Stimulated activated naive B cell treated with anti-CD40 and anti-IgM and Interleukin-4, amounts not matched to agents 10 μg/mL and 1 μg/mL and 100 μg/mL, for 72 hours (primary cell): Measurements from ENCODE around the gene CTNNBIP1.

Experiments used
- ATAC-seq, 2 donors: fragments of 150-1000 bp; cut with Tn5 transposase; replicated peaks; 2 replicates each; pipeline ENCODE4 v1.10.0; 2021; ENCODE audit warnings: moderate library complexity in 1 of 2
- DNase-seq: peaks from one replicate; pipeline ENCODE4 v3.0.0; 2021
- H3K27ac Mint-ChIP-seq: one replicate; pipeline ENCODE4 v1.8.0; 2022; ENCODE audit warnings: mild to moderate bottlenecking, mixed read lengths
- H3K27me3 Mint-ChIP-seq, 2 donors: one replicate each; pipeline ENCODE4 v1.8.0; 2022; ENCODE audit warnings: mixed read lengths in 2 of 2
- H3K36me3 Mint-ChIP-seq, 2 donors: one replicate each; pipeline ENCODE4 v1.8.0; 2022; ENCODE audit warnings: mixed read lengths in 2 of 2, mild to moderate bottlenecking in 1 of 2
- H3K4me1 Mint-ChIP-seq, 2 donors: one replicate each; pipeline ENCODE4 v1.8.0; 2022; ENCODE audit warnings: mixed read lengths in 2 of 2, mild to moderate bottlenecking in 1 of 2
- H3K4me3 Mint-ChIP-seq, 2 donors: one replicate each; pipeline ENCODE4 v1.8.0; 2022; ENCODE audit warnings: mild to moderate bottlenecking in 2 of 2, mixed read lengths in 2 of 2, moderate library complexity in 1 of 2
- H3K9me3 Mint-ChIP-seq, 2 donors: one replicate each; pipeline ENCODE4 v1.8.0; 2022; ENCODE audit warnings: mixed read lengths in 2 of 2, mild to moderate bottlenecking in 1 of 2

CTNNBIP1 gene

GRCh38 chr1:9848022-9848421 lies 62.0 kb downstream of the CTNNBIP1 start:
- no peak overlapping the region for H3K27ac Mint-ChIP-seq
- no peaks in the 10 kb centered on the region for H3K36me3 Mint-ChIP-seq
- no peak for ATAC-seq
- no peaks in the 10 kb centered on the region for H3K9me3 Mint-ChIP-seq
- no peaks in the 10 kb centered on the region for H3K27me3 Mint-ChIP-seq
- DNase-seq: no peak
- H3K4me3 Mint-ChIP-seq: no peak overlapping the region
- H3K4me1 Mint-ChIP-seq: peaks cover 16 to 35% of the 10 kb centered on the region in 2 donors

- Mint-ChIP-seq H3K36me3 (no peaks in the 10 kb centered on the region), H3K4me3 (no peak overlapping the region), H3K4me1 (peaks cover 16 to 35% of the 10 kb centered on the region in 2 donors), H3K9me3 (no peaks in the 10 kb centered on the region), H3K27ac (no peak overlapping the region), H3K27me3 (no peaks in the 10 kb centered on the region)
- DNase-seq: no peak
- no peak for ATAC-seq
Observed at GRCh38 chr1:9847269-9847668, 62.8 kb downstream of the CTNNBIP1 start.

- no peak overlapping the region for H3K4me3 Mint-ChIP-seq
- ATAC-seq (no peak), DNase-seq (no peak)
- no peak overlapping the region for H3K27ac Mint-ChIP-seq
- H3K4me1 Mint-ChIP-seq: peaks cover 16 to 31% of the 10 kb centered on the region in 2 donors
- no peaks in the 10 kb centered on the region for H3K9me3 Mint-ChIP-seq
- no peaks in the 10 kb centered on the region for H3K27me3 Mint-ChIP-seq
- H3K36me3 Mint-ChIP-seq: no peaks in the 10 kb centered on the region
Observed at GRCh38 chr1:9846611-9847171, 63.4 kb downstream of the CTNNBIP1 start.

- H3K9me3 Mint-ChIP-seq: no peaks in the 10 kb centered on the region
- DNase-seq (no peak), ATAC-seq (no peak)
- no peaks in the 10 kb centered on the region for H3K27me3 Mint-ChIP-seq
- H3K36me3 Mint-ChIP-seq: no peaks in the 10 kb centered on the region
- peaks cover 14 to 23% of the 10 kb centered on the region in 2 donors for H3K4me1 Mint-ChIP-seq
- H3K27ac Mint-ChIP-seq: no peak overlapping the region
- H3K4me3 Mint-ChIP-seq: no peak overlapping the region
Observed at GRCh38 chr1:9845914-9846313, 64.2 kb downstream of the CTNNBIP1 start.

GRCh38 chr1:9844756-9845155 lies 65.3 kb downstream of the CTNNBIP1 start:
- peaks cover 9 to 13% of the 10 kb centered on the region in 2 donors for H3K4me1 Mint-ChIP-seq
- ATAC-seq: no peak
- no peak overlapping the region for H3K27ac Mint-ChIP-seq
- DNase-seq: no peak
- no peaks in the 10 kb centered on the region for H3K36me3 Mint-ChIP-seq
- H3K9me3 Mint-ChIP-seq: no peaks in the 10 kb centered on the region
- no peak overlapping the region for H3K4me3 Mint-ChIP-seq
- H3K27me3 Mint-ChIP-seq: no peaks in the 10 kb centered on the region

GRCh38 chr1:9844106-9844505 lies 66.0 kb downstream of the CTNNBIP1 start:
- H3K27me3 Mint-ChIP-seq: no peaks in the 10 kb centered on the region
- no peak overlapping the region for H3K27ac Mint-ChIP-seq
- H3K4me3 Mint-ChIP-seq: no peak overlapping the region
- no peaks in the 10 kb centered on the region for H3K9me3 Mint-ChIP-seq
- DNase-seq (no peak), ATAC-seq (no peak)
- H3K4me1 Mint-ChIP-seq: peaks cover 4 to 7% of the 10 kb centered on the region in 2 donors
- no peaks in the 10 kb centered on the region for H3K36me3 Mint-ChIP-seq

- peaks cover 2 to 5% of the 10 kb centered on the region in 2 donors for H3K4me1 Mint-ChIP-seq
- ATAC-seq (no peak), DNase-seq (no peak)
- H3K36me3 Mint-ChIP-seq: no peaks in the 10 kb centered on the region
- H3K9me3 Mint-ChIP-seq: no peaks in the 10 kb centered on the region
- H3K4me3 Mint-ChIP-seq: no peak overlapping the region
- H3K27me3 Mint-ChIP-seq: no peaks in the 10 kb centered on the region
- no peak overlapping the region for H3K27ac Mint-ChIP-seq
Observed at GRCh38 chr1:9843576-9843945, 66.5 kb downstream of the CTNNBIP1 start.

- no peak for DNase-seq
- H3K27me3 Mint-ChIP-seq: no peaks in the 10 kb centered on the region
- ATAC-seq: no peak
- no peaks in the 10 kb centered on the region for H3K36me3 Mint-ChIP-seq
- no peak overlapping the region for H3K4me3 Mint-ChIP-seq
- peaks cover 2 to 5% of the 10 kb centered on the region in 2 donors for H3K4me1 Mint-ChIP-seq
- H3K9me3 Mint-ChIP-seq: no peaks in the 10 kb centered on the region
- no peak overlapping the region for H3K27ac Mint-ChIP-seq
Observed at GRCh38 chr1:9842781-9843575, 67.1 kb downstream of the CTNNBIP1 start.

GRCh38 chr1:9842073-9842711 lies 67.9 kb downstream of the CTNNBIP1 start:
- no peak overlapping the region for H3K4me3 Mint-ChIP-seq
- no peak overlapping the region for H3K27ac Mint-ChIP-seq
- DNase-seq: no peak
- no peaks in the 10 kb centered on the region for H3K9me3 Mint-ChIP-seq
- ATAC-seq: no peak
- peaks cover 2 to 10% of the 10 kb centered on the region in 2 donors for H3K4me1 Mint-ChIP-seq
- H3K36me3 Mint-ChIP-seq: no peaks in the 10 kb centered on the region
- no peaks in the 10 kb centered on the region for H3K27me3 Mint-ChIP-seq

- DNase-seq (no peak), ATAC-seq (no peak)
- Mint-ChIP-seq H3K4me1 (peaks cover 2 to 10% of the 10 kb centered on the region in 2 donors), H3K4me3 (no peak overlapping the region), H3K9me3 (no peaks in the 10 kb centered on the region), H3K36me3 (no peaks in the 10 kb centered on the region), H3K27me3 (no peaks in the 10 kb centered on the region), H3K27ac (no peak overlapping the region)
Observed at GRCh38 chr1:9841460-9841859, 68.6 kb downstream of the CTNNBIP1 start.

- ATAC-seq (no peak), DNase-seq (no peak)
- Mint-ChIP-seq H3K4me3 (no peak overlapping the region), H3K27ac (no peak overlapping the region), H3K9me3 (no peaks in the 10 kb centered on the region), H3K27me3 (no peaks in the 10 kb centered on the region), H3K36me3 (no peaks in the 10 kb centered on the region), H3K4me1 (peaks cover 0 to 11% of the 10 kb centered on the region in 2 donors)
Observed at GRCh38 chr1:9840176-9840575, 69.9 kb downstream of the CTNNBIP1 start.

- no peak overlapping the region for H3K4me3 Mint-ChIP-seq
- no peak for DNase-seq
- H3K27me3 Mint-ChIP-seq: no peaks in the 10 kb centered on the region
- H3K36me3 Mint-ChIP-seq: no peaks in the 10 kb centered on the region
- no peaks in the 10 kb centered on the region for H3K9me3 Mint-ChIP-seq
- no peak overlapping the region for H3K27ac Mint-ChIP-seq
- ATAC-seq: no peak
- peaks cover 0 to 12% of the 10 kb centered on the region in 2 donors for H3K4me1 Mint-ChIP-seq
Observed at GRCh38 chr1:9838946-9839345, 71.1 kb downstream of the CTNNBIP1 start.

GRCh38 chr1:9836632-9836960 lies 73.5 kb downstream of the CTNNBIP1 start:
- H3K9me3 Mint-ChIP-seq: no peaks in the 10 kb centered on the region
- no peak overlapping the region for H3K27ac Mint-ChIP-seq
- DNase-seq: no peak
- H3K27me3 Mint-ChIP-seq: no peaks in the 10 kb centered on the region
- peaks cover 2 to 12% of the 10 kb centered on the region in 2 donors for H3K4me1 Mint-ChIP-seq
- ATAC-seq: no peak
- no peak overlapping the region for H3K4me3 Mint-ChIP-seq
- no peaks in the 10 kb centered on the region for H3K36me3 Mint-ChIP-seq

GRCh38 chr1:9835758-9836631 lies 74.1 kb downstream of the CTNNBIP1 start:
- peaks cover 2 to 12% of the 10 kb centered on the region in 2 donors for H3K4me1 Mint-ChIP-seq
- H3K36me3 Mint-ChIP-seq: no peaks in the 10 kb centered on the region
- ATAC-seq: no peak
- no peak overlapping the region for H3K4me3 Mint-ChIP-seq
- no peaks in the 10 kb centered on the region for H3K27me3 Mint-ChIP-seq
- H3K27ac Mint-ChIP-seq: no peak overlapping the region
- no peak for DNase-seq
- H3K9me3 Mint-ChIP-seq: no peaks in the 10 kb centered on the region
